Liver (tissue), 9 donors: Measurements from ENCODE around the gene OBP2B. TPM values are rescaled to one million over a fixed set of nuclear protein-coding genes. Genes with fewer than 3 reads are reported as not detected.
"Not testable (repeated sequence)": the region's sequence is repeated elsewhere in the genome, so short reads cannot be mapped to it uniquely, and the experiment has no call there.

Experiments
- DNase-seq: peaks from one replicate; pipeline ENCODE4 v3.0.0-alpha.2; 2017; ENCODE audit warnings: low spot score
- H3K27ac ChIP-seq, 2 donors: one replicate each; pipeline ENCODE4 v1.7.0; 2013; ENCODE audit warnings: inconsistent platforms in 2 of 2, low read length in 2 of 2, control low read depth in 1 of 2, low read depth in 1 of 2, mild to moderate bottlenecking in 1 of 2
- H3K27me3 ChIP-seq, 4 donors: one replicate each; pipeline versions ENCODE4 v1.6.1 to v1.7.0; 2013; ENCODE audit warnings: low read length in 3 of 4, inconsistent platforms in 1 of 4, mild to moderate bottlenecking in 1 of 4, moderate library complexity in 1 of 4; ENCODE audit not compliant: control insufficient read depth in 4 of 4, insufficient read depth in 4 of 4
- H3K36me3 ChIP-seq, 4 donors: one replicate each; pipeline versions ENCODE4 v1.6.1 to v1.7.0; 2013; ENCODE audit warnings: low read length in 3 of 4, mild to moderate bottlenecking in 3 of 4, low read depth in 1 of 4, moderate library complexity in 1 of 4; ENCODE audit not compliant: control insufficient read depth in 4 of 4, insufficient read depth in 3 of 4
- H3K4me1 ChIP-seq, 4 donors: one replicate each; pipeline versions ENCODE4 v1.6.1 to v1.7.0; 2013; ENCODE audit warnings: low read length in 3 of 4, mild to moderate bottlenecking in 3 of 4, moderate library complexity in 1 of 4; ENCODE audit not compliant: control insufficient read depth in 4 of 4, insufficient read depth in 4 of 4
- H3K4me3 ChIP-seq, 3 donors: one replicate each; pipeline versions ENCODE4 v1.6.1 to v1.7.0; 2013; ENCODE audit warnings: low read length in 3 of 3, control low read depth in 1 of 3, low read depth in 1 of 3, mild to moderate bottlenecking in 1 of 3
- H3K9ac ChIP-seq, 2 donors: one replicate each; pipeline ENCODE4 v1.7.0; 2013; ENCODE audit warnings: low read length in 2 of 2, mild to moderate bottlenecking in 2 of 2, moderate library complexity in 2 of 2, control low read depth in 1 of 2, low read depth in 1 of 2
- H3K9me3 ChIP-seq, 4 donors: one replicate each; pipeline versions ENCODE4 v1.6.1 to v1.7.0; 2013; ENCODE audit warnings: low read length in 3 of 4; ENCODE audit not compliant: control insufficient read depth in 4 of 4
- ATF3 ChIP-seq: IDR thresholded peaks from 2 replicates; pipeline ENCODE4 v1.6.1; 2016; ENCODE audit warnings: antibody characterized with exemption
- CTCF ChIP-seq: fragments of 150-350 bp; IDR thresholded peaks from 2 replicates; pipeline ENCODE4 v1.5.1; 2017; ENCODE audit warnings: improper control_type of control experiment, low read depth, low read length; ENCODE audit not compliant: missing input control
- EGR1 ChIP-seq, 2 donors: IDR thresholded peaks; 2 replicates each; pipeline ENCODE4 v1.6.1; 2016 to 2018; ENCODE audit warnings: antibody characterized with exemption in 2 of 2, low read depth in 2 of 2
- FOXA1 ChIP-seq: IDR thresholded peaks from 2 replicates; pipeline ENCODE4 v1.6.1; 2016; ENCODE audit warnings: antibody characterized with exemption
- FOXA2 ChIP-seq: IDR thresholded peaks from 2 replicates; pipeline ENCODE4 v1.6.1; 2016; ENCODE audit warnings: antibody characterized with exemption
- GABPA ChIP-seq, 2 donors: IDR thresholded peaks in 1 of 2; conservative IDR thresholded peaks in 1 of 2; 2 replicates each; pipeline ENCODE4 v1.6.1; 2016; ENCODE audit warnings: antibody characterized with exemption in 2 of 2, mild to moderate bottlenecking in 1 of 2, moderate library complexity in 1 of 2
- HNF4A ChIP-seq, 2 donors: conservative IDR thresholded peaks; 2 replicates each; pipeline ENCODE4 v1.6.1; 2016; ENCODE audit warnings: antibody characterized with exemption in 2 of 2, mild to moderate bottlenecking in 2 of 2
- HNF4G ChIP-seq: IDR thresholded peaks from 2 replicates; pipeline ENCODE4 v1.6.1; 2016; ENCODE audit warnings: antibody characterized with exemption
- JUND ChIP-seq, 2 donors: IDR thresholded peaks; 2 replicates each; pipeline ENCODE4 v1.6.1; 2016; ENCODE audit warnings: antibody characterized with exemption in 2 of 2
- MAX ChIP-seq: IDR thresholded peaks from 2 replicates; pipeline ENCODE4 v1.6.1; 2016; ENCODE audit warnings: antibody characterized with exemption
- NR2F2 ChIP-seq: IDR thresholded peaks from 2 replicates; pipeline ENCODE4 v1.6.1; 2016; ENCODE audit warnings: antibody characterized with exemption
- RAD21 ChIP-seq, 2 donors: IDR thresholded peaks; 2 replicates each; pipeline ENCODE4 v1.6.1; 2016; ENCODE audit warnings: antibody characterized with exemption in 2 of 2, mild to moderate bottlenecking in 2 of 2
- REST ChIP-seq: IDR thresholded peaks from 2 replicates; pipeline ENCODE4 v1.6.1; 2016; ENCODE audit warnings: antibody characterized with exemption, mild to moderate bottlenecking
- RXRA ChIP-seq, 2 donors: IDR thresholded peaks; 2 replicates each; pipeline ENCODE4 v1.6.1; 2017 to 2018; ENCODE audit warnings: antibody characterized with exemption in 2 of 2, mild to moderate bottlenecking in 1 of 2
- SP1 ChIP-seq: IDR thresholded peaks from 2 replicates; pipeline ENCODE4 v1.6.1; 2018; ENCODE audit warnings: antibody characterized with exemption, mild to moderate bottlenecking
- TAF1 ChIP-seq: conservative IDR thresholded peaks from 2 replicates; pipeline ENCODE4 v1.6.1; 2016; ENCODE audit warnings: antibody characterized with exemption, mild to moderate bottlenecking
- WGBS: extraction: QIAGEN DNeasy Blood & Tissue Kit; methylation state at CpG from one replicate; pipeline ENCODE4 v1.1.7; 2013; 5-methylcytosine and 5-hydroxymethylcytosine counted together
- polyA plus RNA-seq, 2 donors: library from polyadenylated mRNA; stranded (reverse) in 1 of 2; unstranded in 1 of 2; fragments of 200-250 nt in 1 of 2; fragments of >200 nt in 1 of 2; fragmentation: Nextera tagmentation in 1 of 2; extraction: Ambion mirVana in 1 of 2; gene quantifications; one replicate each; pipeline versions ENCODE4 v1.2.1 to v1.2.3, GENCODE V29; 2013 to 2015
- total RNA-seq, 2 donors: library from RNA; depleted of rRNA; stranded (reverse); fragments of >200 nt; gene quantifications; one replicate each; pipeline ENCODE4 v1.2.3, GENCODE V29; 2014
- donor health status: healthy.
- donor health status: healthy.
- donor health status: healthy.
- donor health status: healthy.
- donor health status: healthy.

OBP2B gene
- total RNA-seq (not detected), polyA plus RNA-seq (not detected)

GRCh38 chr9:133208880-133209300 lies at the start of gene OBP2B:
TSS of gene OBP2B (minus strand) at chr9:133209250. CDS start at chr9:133209199, 51 bp downstream.
- not testable (repeated sequence) for DNase-seq, H3K27ac ChIP-seq, H3K4me3 ChIP-seq, H3K9ac ChIP-seq, H3K36me3 ChIP-seq, H3K27me3 ChIP-seq, H3K9me3 ChIP-seq, H3K4me1 ChIP-seq
- WGBS, result 91% methylated on average over 11 of the region's 18 CpGs

GRCh38 chr9:133258061-133259015 lies 49.3 kb upstream of the OBP2B start:
- DNase-seq, result peak; percentile 43
- Histone ChIP-seq H3K27me3 (no peaks in the 10 kb centered on the region), H3K9ac (no peak overlapping the region), H3K27ac (no peak overlapping the region), H3K4me1 (no peaks in the 10 kb centered on the region), H3K9me3 (peaks cover 0 to 2% (median 0%) of the 10 kb centered on the region in 4 donors), H3K4me3 (no peak overlapping the region), H3K36me3 (no peaks in the 10 kb centered on the region)
- WGBS, result 68% methylated on average over 21 of the region's 21 CpGs
- TF ChIP-seq MAX, result no peak
- TF ChIP-seq HNF4A (conservative IDR thresholded peaks at IDR 0.05), result no peak
- TF ChIP-seq CTCF, result no peak
- no peak for TF ChIP-seq RAD21 (IDR thresholded peaks at IDR 0.05)
- TF ChIP-seq SP1, result no peak
- TF ChIP-seq FOXA2, result no peak
- no peak for TF ChIP-seq FOXA1
- TF ChIP-seq JUND (IDR thresholded peaks at IDR 0.05), result no peak
- TF ChIP-seq NR2F2, result no peak
- no peak for TF ChIP-seq ATF3
- TF ChIP-seq EGR1 (IDR thresholded peaks at IDR 0.05; ENCODE audit: low read depth in 2 of 2), result no peak
- no peak for TF ChIP-seq REST
- TF ChIP-seq GABPA (IDR thresholded peaks at IDR 0.05 in 1 of 2, conservative IDR thresholded peaks at IDR 0.05 in 1 of 2), result no peak
- TF ChIP-seq RXRA (IDR thresholded peaks at IDR 0.05), result no peak
- TF ChIP-seq TAF1, result no peak
- TF ChIP-seq HNF4G, result no peak
